Stimulated activated CD8-positive, alpha-beta memory T cell treated with anti-CD3 and anti-CD28 coated beads, Interleukin-7, amount 100 ng/mL, for 4 hours (primary cell): Measurements from ENCODE around the gene ZMIZ1.

ENCODE experiments used
- DNase-seq, 2 donors: peaks; one replicate each; pipeline ENCODE4 v3.0.0-alpha.2; 2020; ENCODE audit warnings: low read depth in 2 of 2

ZMIZ1 gene

GRCh38 chr10:79116801-79117723 is 48.3 kb downstream of the ZMIZ1 start:
- no peak for DNase-seq

GRCh38 chr10:79118286-79119202 is 49.8 kb downstream of the ZMIZ1 start:
- DNase-seq, result no peak

- DNase-seq, result no peak
Measured at GRCh38 chr10:79119306-79119705, 50.5 kb downstream of the ZMIZ1 start.

- no peak for DNase-seq
Measured at GRCh38 chr10:79123547-79123963, 54.8 kb downstream of the ZMIZ1 start.

- DNase-seq, result no peak
Measured at GRCh38 chr10:79124066-79124465, 55.3 kb downstream of the ZMIZ1 start.

GRCh38 chr10:79125092-79125491 is 56.3 kb downstream of the ZMIZ1 start:
- no peak for DNase-seq

GRCh38 chr10:79126351-79127080 is 57.8 kb downstream of the ZMIZ1 start:
- no peak for DNase-seq

- no peak for DNase-seq
Measured at GRCh38 chr10:79127151-79127961, 58.6 kb downstream of the ZMIZ1 start.

GRCh38 chr10:79128241-79128922 is 59.6 kb downstream of the ZMIZ1 start:
- DNase-seq, result no peak

- no peak for DNase-seq
Measured at GRCh38 chr10:79128923-79129305, 60.1 kb downstream of the ZMIZ1 start.

GRCh38 chr10:79129361-79129997 is 60.7 kb downstream of the ZMIZ1 start:
- no peak for DNase-seq

GRCh38 chr10:79130255-79130654 is 61.5 kb downstream of the ZMIZ1 start:
- DNase-seq, result no peak

- no peak for DNase-seq
Measured at GRCh38 chr10:79130846-79131245, 62.1 kb downstream of the ZMIZ1 start.

- no peak for DNase-seq
Measured at GRCh38 chr10:79131836-79132631, 63.3 kb downstream of the ZMIZ1 start.

GRCh38 chr10:79132681-79133381 is 64.1 kb downstream of the ZMIZ1 start:
- no peak for DNase-seq

GRCh38 chr10:79133416-79133815 is 64.7 kb downstream of the ZMIZ1 start:
- no peak for DNase-seq

GRCh38 chr10:79135790-79136189 is 67.0 kb downstream of the ZMIZ1 start:
- no peak for DNase-seq

GRCh38 chr10:79136236-79137005 is 67.7 kb downstream of the ZMIZ1 start:
- no peak for DNase-seq
